ENCODE data around the gene ZNF205.

DNA sequence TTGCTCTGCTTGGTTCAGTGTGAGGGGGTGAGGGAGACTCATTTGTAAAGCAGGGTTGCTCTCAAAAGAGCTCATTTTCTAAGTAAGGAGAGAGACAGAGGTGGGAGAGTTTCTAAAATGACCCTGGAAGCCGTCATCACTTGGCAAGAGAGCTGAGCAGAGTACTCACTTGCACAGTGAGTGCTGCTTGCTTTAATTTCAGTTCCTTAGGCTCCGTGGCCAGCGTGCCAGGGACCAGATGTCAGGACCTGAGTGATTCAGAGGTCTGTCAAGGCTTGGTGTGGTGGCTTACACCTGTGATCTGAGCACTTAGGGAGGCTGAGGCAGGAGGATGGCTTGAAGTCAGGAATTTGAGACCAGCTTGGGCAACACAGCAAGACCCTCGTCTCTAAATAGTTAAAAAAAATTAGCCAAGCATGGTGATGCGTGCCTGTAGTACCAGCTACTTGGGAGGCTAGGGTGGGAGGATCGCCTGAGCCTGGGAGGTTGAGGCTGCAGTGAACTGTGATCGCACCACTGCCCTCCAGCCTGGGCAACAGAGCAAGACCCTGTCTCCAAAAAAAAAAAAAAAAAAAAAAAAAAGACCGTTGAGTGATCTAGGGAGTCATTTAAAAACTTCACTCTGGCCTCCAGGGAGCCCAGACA lies 10.7 kb downstream of the ZNF205 start:
- TF ChIP-seq, protein P1, sequence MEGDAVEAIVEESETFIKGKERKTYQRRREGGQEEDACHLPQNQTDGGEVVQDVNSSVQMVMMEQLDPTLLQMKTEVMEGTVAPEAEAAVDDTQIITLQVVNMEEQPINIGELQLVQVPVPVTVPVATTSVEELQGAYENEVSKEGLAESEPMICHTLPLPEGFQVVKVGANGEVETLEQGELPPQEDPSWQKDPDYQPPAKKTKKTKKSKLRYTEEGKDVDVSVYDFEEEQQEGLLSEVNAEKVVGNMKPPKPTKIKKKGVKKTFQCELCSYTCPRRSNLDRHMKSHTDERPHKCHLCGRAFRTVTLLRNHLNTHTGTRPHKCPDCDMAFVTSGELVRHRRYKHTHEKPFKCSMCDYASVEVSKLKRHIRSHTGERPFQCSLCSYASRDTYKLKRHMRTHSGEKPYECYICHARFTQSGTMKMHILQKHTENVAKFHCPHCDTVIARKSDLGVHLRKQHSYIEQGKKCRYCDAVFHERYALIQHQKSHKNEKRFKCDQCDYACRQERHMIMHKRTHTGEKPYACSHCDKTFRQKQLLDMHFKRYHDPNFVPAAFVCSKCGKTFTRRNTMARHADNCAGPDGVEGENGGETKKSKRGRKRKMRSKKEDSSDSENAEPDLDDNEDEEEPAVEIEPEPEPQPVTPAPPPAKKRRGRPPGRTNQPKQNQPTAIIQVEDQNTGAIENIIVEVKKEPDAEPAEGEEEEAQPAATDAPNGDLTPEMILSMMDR (IDR thresholded peaks at IDR 0.05) = no peak
- TF ChIP-seq POLR2A (IDR thresholded peaks at IDR 0.05) = no peak
- no peak for TF ChIP-seq POLR2AphosphoS5 (IDR thresholded peaks at IDR 0.05)
- no peak for TF ChIP-seq EP300 (IDR thresholded peaks at IDR 0.05)
